GM18868 (cell line): ENCODE data around the gene ZNF516.
A peak's percentile ranks its signal among the peaks of the same experiment; 100 is the strongest.
"Not testable (repeated sequence)": the region's sequence is repeated elsewhere in the genome, so short reads cannot be mapped to it uniquely, and the experiment has no call there.

Source experiments
- ATAC-seq: cut with Tn5 transposase; IDR thresholded peaks from one replicate; pipeline ENCODE4 v1.9.1; 2021; ENCODE audit warnings: mild to moderate bottlenecking, moderate library complexity; ENCODE audit not compliant: unreplicated experiment

Gene ZNF516

GRCh38 chr18:76495006-76495370 is at the start of gene ZNF516:
TSS of gene ZNF516 (minus strand) at chr18:76495242. CDS start at chr18:76443054, 52,188 bp downstream.
- ATAC-seq = no peak

- no peak for ATAC-seq
Measured at GRCh38 chr18:76538846-76539245, 43.8 kb upstream of the ZNF516 start.

GRCh38 chr18:76537621-76538020 is 42.6 kb upstream of the ZNF516 start:
- no peak for ATAC-seq

GRCh38 chr18:76536593-76536992 is 41.6 kb upstream of the ZNF516 start:
- ATAC-seq = not testable (repeated sequence)

- no peak for ATAC-seq
Measured at GRCh38 chr18:76532875-76533274, 37.8 kb upstream of the ZNF516 start.

- no peak for ATAC-seq
Measured at GRCh38 chr18:76530846-76531245, 35.8 kb upstream of the ZNF516 start.

GRCh38 chr18:76530391-76530790 is 35.3 kb upstream of the ZNF516 start:
- ATAC-seq = no peak

- no peak for ATAC-seq
Measured at GRCh38 chr18:76529433-76529811, 34.4 kb upstream of the ZNF516 start.

GRCh38 chr18:76528477-76529432 is 33.7 kb upstream of the ZNF516 start:
- peak; percentile 62 for ATAC-seq

GRCh38 chr18:76525911-76526310 is 30.9 kb upstream of the ZNF516 start:
- ATAC-seq = no peak

- ATAC-seq = peak; percentile 34
Measured at GRCh38 chr18:76524900-76525698, 30.1 kb upstream of the ZNF516 start.

GRCh38 chr18:76524477-76524876 is 29.4 kb upstream of the ZNF516 start:
- ATAC-seq = no peak

- no peak for ATAC-seq
Measured at GRCh38 chr18:76522551-76522950, 27.5 kb upstream of the ZNF516 start.

GRCh38 chr18:76522122-76522503 is 27.1 kb upstream of the ZNF516 start:
- ATAC-seq = no peak

GRCh38 chr18:76521417-76522121 is 26.5 kb upstream of the ZNF516 start:
- ATAC-seq = no peak

- no peak for ATAC-seq
Measured at GRCh38 chr18:76518860-76519538, 24.0 kb upstream of the ZNF516 start.

- peak; percentile 82 for ATAC-seq
Measured at GRCh38 chr18:76518123-76518859, 23.2 kb upstream of the ZNF516 start.

GRCh38 chr18:76515576-76515975 is 20.5 kb upstream of the ZNF516 start:
- ATAC-seq = no peak

- ATAC-seq = no peak
Measured at GRCh38 chr18:76514573-76514972, 19.5 kb upstream of the ZNF516 start.

- ATAC-seq = no peak
Measured at GRCh38 chr18:76507830-76508385, 12.9 kb upstream of the ZNF516 start.
